Skin of body (tissue), 2 donors: ENCODE data around the gene ADAM10. TPM values are rescaled to one million over a fixed set of nuclear protein-coding genes. Genes with fewer than 3 reads are reported as not detected.

Source experiments
- small RNA-seq: library from RNA; depleted of rRNA; stranded (forward); fragments of <200 nt; gene quantifications from one replicate; pipeline ENCODE3, GENCODE V24; 2014; ENCODE audit warnings: low replicate concordance
- total RNA-seq: library from RNA; depleted of rRNA; stranded (reverse); fragments of >200 nt; gene quantifications from one replicate; pipeline ENCODE4 v1.2.3, GENCODE V29; 2014

ADAM10 gene
- total RNA-seq, 1 donor from 2014 or later = 75.3 TPM

Small RNAs within 50 kb of the gene (small RNA-seq; reads per million reads assigned to genes)
- gene AC091046.1 (not detected), gene RF00012 (not detected)

Other genes with a start within 250 kb of the ADAM10 start
- gene MINDY2, start 21.6 kb upstream of the ADAM10 start, total RNA-seq = 20.4 TPM
- 119 TPM for gene SLTM, start 184.0 kb upstream of the ADAM10 start, total RNA-seq
- gene RNF111, start 238.0 kb upstream of the ADAM10 start, total RNA-seq = 26.5 TPM